Activated effector memory CD4-positive, alpha-beta T cell treated with anti-CD3 and anti-CD28 coated beads, Interleukin-2, amount 50 U/mL, for 16 hours (primary cell): Measurements from ENCODE around the gene PSMA3.
"Not testable (repeated sequence)": the region's sequence is repeated elsewhere in the genome, so short reads cannot be mapped to it uniquely, and the experiment has no call there.

Source experiments
- DNase-seq: peaks from one replicate; pipeline ENCODE4 v3.0.0-alpha.2; 2020

The PSMA3 gene

GRCh38 chr14:58244556-58245387 lies at the start of gene PSMA3:
Gene PSMA3, plus strand, starts transcription at chr14:58244843. Its CDS starts 78 bp downstream, at chr14:58244921.
- peak; percentile 99 for DNase-seq

GRCh38 chr14:58196198-58196597 lies 48.4 kb upstream of the PSMA3 start:
- DNase-seq, result no peak

- DNase-seq, result no peak
These were observed 46.6 kb upstream of the PSMA3 start for GRCh38 chr14:58198086-58198485.

- peak; percentile 96 for DNase-seq
These were observed 44.7 kb upstream of the PSMA3 start, which contains the start of gene ACTR10 for GRCh38 chr14:58199726-58200479. Gene ACTR10, plus strand, starts transcription at chr14:58200149. Its CDS starts 69 bp downstream, at chr14:58200218.

GRCh38 chr14:58200480-58200841 lies 44.2 kb upstream of the PSMA3 start:
- DNase-seq, result no peak

- DNase-seq, result no peak
These were observed 43.8 kb upstream of the PSMA3 start for GRCh38 chr14:58200846-58201245.

GRCh38 chr14:58213176-58213575 lies 31.5 kb upstream of the PSMA3 start:
- no peak for DNase-seq

- no peak for DNase-seq
These were observed 29.3 kb upstream of the PSMA3 start for GRCh38 chr14:58215191-58215914.

- no peak for DNase-seq
These were observed 28.1 kb upstream of the PSMA3 start for GRCh38 chr14:58216544-58216943.

GRCh38 chr14:58227096-58227819 lies 17.4 kb upstream of the PSMA3 start:
- no peak for DNase-seq

GRCh38 chr14:58238252-58239243 lies 6.1 kb upstream of the PSMA3 start:
- DNase-seq, result peak; percentile 62

- peak; percentile 92 for DNase-seq
These were observed 5.1 kb upstream of the PSMA3 start for GRCh38 chr14:58239244-58240195.

GRCh38 chr14:58243790-58244555 lies 670 bp upstream of the PSMA3 start:
- DNase-seq, result no peak

GRCh38 chr14:58245562-58245961 lies 919 bp downstream of the PSMA3 start:
- DNase-seq, result no peak

- DNase-seq, result no peak
These were observed 5.0 kb downstream of the PSMA3 start for GRCh38 chr14:58249611-58250010.

- no peak for DNase-seq
These were observed 13.5 kb downstream of the PSMA3 start for GRCh38 chr14:58258156-58258555.

- not testable (repeated sequence) for DNase-seq
These were observed 17.4 kb downstream of the PSMA3 start for GRCh38 chr14:58262005-58262404.

GRCh38 chr14:58265401-58265800 lies 20.8 kb downstream of the PSMA3 start:
- no peak for DNase-seq

GRCh38 chr14:58270628-58271027 lies 26.0 kb downstream of the PSMA3 start:
- no peak for DNase-seq
